NT2/D1 (cell line): ENCODE data around the gene ITGA1.

ENCODE experiments used
- SUZ12 ChIP-seq: IDR thresholded peaks from 2 replicates; pipeline ENCODE4 v1.6.1; 2011; ENCODE audit not compliant: insufficient read length, insufficient read depth; ENCODE audit errors: extremely low read depth
- YY1 ChIP-seq: IDR thresholded peaks from 2 replicates; pipeline ENCODE4 v1.6.1; 2011; ENCODE audit not compliant: insufficient read length, insufficient read depth
- ZNF274 ChIP-seq: IDR thresholded peaks from 2 replicates; pipeline ENCODE4 v1.6.1; 2011; ENCODE audit warnings: mild to moderate bottlenecking, low read depth, low read length

- TF ChIP-seq ZNF274 (no peak), YY1 (no peak), SUZ12 (no peak)
Measured at GRCh38 chr5:52844885-52845284, 57.2 kb downstream of the ITGA1 start.
